ENCODE data around the gene GPHA2. TPM values are rescaled to one million over a fixed set of nuclear protein-coding genes. Genes with fewer than 3 reads are reported as not detected.

The GPHA2 gene
- total RNA-seq, 4 donors from 2014 or later, result not detected

DNA sequence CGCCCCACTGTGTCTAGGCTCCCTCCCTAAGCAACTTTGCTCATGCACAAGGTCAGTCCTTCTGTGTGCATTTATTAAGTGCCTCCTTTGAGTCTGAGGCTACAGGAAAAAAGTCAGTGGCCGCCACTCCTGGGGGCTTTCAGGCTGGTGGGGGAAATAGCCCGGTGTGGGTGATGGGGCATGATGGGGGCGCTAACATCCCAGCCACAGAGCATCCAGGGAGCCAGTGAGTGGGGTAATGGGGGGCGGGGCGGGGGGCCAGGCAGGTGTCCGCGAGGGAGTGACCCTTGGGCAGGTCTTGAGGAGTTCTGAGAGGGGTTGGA, 47.3 kb downstream of the GPHA2 start:
- H3K36me3 ChIP-seq, result no peaks in the 10 kb centered on the region
- 35% methylated on average over 4 of the region's 8 CpGs for WGBS
- DNase-seq (ENCODE audit: extremely low spot score), result no peak
- peaks cover 19 to 26% (median 21%) of the 10 kb centered on the region in 4 donors for H3K4me1 ChIP-seq
- no peaks in the 10 kb centered on the region for H3K27me3 ChIP-seq
- H3K4me3 ChIP-seq, result peak overlapping the region; percentile 31 to 41 (median 36)
- TF ChIP-seq, protein P1, sequence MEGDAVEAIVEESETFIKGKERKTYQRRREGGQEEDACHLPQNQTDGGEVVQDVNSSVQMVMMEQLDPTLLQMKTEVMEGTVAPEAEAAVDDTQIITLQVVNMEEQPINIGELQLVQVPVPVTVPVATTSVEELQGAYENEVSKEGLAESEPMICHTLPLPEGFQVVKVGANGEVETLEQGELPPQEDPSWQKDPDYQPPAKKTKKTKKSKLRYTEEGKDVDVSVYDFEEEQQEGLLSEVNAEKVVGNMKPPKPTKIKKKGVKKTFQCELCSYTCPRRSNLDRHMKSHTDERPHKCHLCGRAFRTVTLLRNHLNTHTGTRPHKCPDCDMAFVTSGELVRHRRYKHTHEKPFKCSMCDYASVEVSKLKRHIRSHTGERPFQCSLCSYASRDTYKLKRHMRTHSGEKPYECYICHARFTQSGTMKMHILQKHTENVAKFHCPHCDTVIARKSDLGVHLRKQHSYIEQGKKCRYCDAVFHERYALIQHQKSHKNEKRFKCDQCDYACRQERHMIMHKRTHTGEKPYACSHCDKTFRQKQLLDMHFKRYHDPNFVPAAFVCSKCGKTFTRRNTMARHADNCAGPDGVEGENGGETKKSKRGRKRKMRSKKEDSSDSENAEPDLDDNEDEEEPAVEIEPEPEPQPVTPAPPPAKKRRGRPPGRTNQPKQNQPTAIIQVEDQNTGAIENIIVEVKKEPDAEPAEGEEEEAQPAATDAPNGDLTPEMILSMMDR (IDR thresholded peaks at IDR 0.05), result no peak
- TF ChIP-seq POLR2AphosphoS5 (IDR thresholded peaks at IDR 0.05) (no peak), POLR2A (IDR thresholded peaks at IDR 0.05; ENCODE audit: low read depth) (no peak)
- H3K9me3 ChIP-seq, result no peaks in the 10 kb centered on the region
- peak overlapping the region in 2 of 4 donors; percentile 71 to 74 for H3K27ac ChIP-seq (replicated peaks in 1 of 4)
- intact Hi-C loops (cut with DNase I), result no loop called here

DNA sequence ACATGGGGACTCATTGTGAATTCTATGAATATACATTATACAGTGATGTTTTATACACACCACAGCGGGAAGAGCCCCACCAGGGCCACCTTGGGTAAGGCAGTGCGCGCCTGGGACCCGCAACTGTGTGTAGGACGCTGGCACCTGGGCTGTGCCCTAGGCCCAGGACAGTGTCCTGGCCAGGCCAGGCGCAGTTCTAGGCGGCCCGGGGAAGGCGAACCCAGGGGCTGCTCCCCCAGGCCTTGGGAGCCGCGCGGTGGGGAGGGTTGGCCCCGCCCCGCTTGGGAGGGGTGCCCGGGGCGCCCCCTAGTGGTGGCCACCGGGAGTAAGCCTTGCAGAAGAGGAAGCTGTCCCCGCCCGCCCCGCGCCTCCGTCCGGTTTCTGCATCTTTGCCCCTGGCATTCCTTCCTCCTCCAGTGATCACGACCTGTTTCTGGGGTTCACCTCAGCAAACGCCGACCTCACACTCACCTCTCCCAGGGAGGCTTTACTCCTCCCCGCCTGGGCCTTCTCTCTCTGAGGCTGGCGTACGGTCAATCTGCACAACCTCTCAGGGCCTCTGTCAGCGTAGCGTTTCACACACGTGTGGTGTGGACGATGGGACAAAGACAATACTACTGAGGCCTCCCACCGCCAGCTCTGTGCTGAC, 47.8 kb downstream of the GPHA2 start:
- H3K36me3 ChIP-seq, result no peaks in the 10 kb centered on the region
- TF ChIP-seq, protein P1 (IDR thresholded peaks at IDR 0.05), result peak in 2 of 3 experiments; percentile 95 to 97
- TF ChIP-seq POLR2AphosphoS5 (IDR thresholded peaks at IDR 0.05) (peak; percentile 31 to 50), EP300 (IDR thresholded peaks at IDR 0.05) (no peak), POLR2A (IDR thresholded peaks at IDR 0.05; ENCODE audit: low read depth) (no peak)
- 16% methylated on average over 19 of the region's 34 CpGs for WGBS
- peak overlapping the region; percentile 71 to 79 (median 74) for H3K27ac ChIP-seq (replicated peaks in 1 of 4)
- DNase-seq (ENCODE audit: extremely low spot score), result no peak
- H3K27me3 ChIP-seq, result no peaks in the 10 kb centered on the region
- peak overlapping the region; percentile 31 to 41 (median 36) for H3K4me3 ChIP-seq
- intact Hi-C loops (cut with DNase I), result no loop called here
- H3K4me1 ChIP-seq, result peaks cover 18 to 22% (median 19%) of the 10 kb centered on the region in 4 donors
- no peaks in the 10 kb centered on the region for H3K9me3 ChIP-seq

DNA sequence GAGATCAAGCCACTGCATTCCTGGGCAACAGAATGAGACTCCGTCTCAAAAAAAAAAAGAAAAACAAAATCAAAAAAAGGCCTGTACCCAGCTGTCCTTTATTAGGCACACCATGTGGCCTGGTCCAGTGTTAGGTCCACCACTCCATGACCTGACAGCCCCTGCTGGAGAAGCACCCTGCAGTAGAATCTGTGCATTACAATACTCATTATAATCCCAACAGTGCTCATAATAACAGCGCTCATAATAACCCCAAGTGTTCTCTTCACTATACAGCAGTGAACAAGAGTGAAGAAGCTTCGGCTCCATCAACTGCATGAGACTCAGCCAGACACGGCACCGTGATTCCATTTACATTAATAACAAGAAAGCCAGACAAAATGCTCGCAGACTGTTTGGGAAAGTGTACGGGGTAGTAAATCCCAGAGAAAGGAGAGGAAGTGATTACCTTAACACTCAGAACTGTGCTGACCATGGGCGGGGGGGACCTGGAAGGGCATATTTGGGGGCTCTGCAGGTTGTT, 48.4 kb downstream of the GPHA2 start:
- Histone ChIP-seq H3K27ac (replicated peaks in 1 of 4) (peak overlapping the region; percentile 71 to 79 (median 74)), H3K36me3 (no peaks in the 10 kb centered on the region), H3K4me3 (peak overlapping the region; percentile 31 to 41 (median 36)), H3K9me3 (no peaks in the 10 kb centered on the region), H3K27me3 (no peaks in the 10 kb centered on the region), H3K4me1 (peaks cover 16 to 23% (median 17%) of the 10 kb centered on the region in 4 donors)
- TF ChIP-seq POLR2A (IDR thresholded peaks at IDR 0.05; ENCODE audit: low read depth), result no peak
- TF ChIP-seq, protein P1 (IDR thresholded peaks at IDR 0.05), result no peak
- no peak for DNase-seq (ENCODE audit: extremely low spot score)
- intact Hi-C loops (cut with DNase I), result no loop called here
- 65% methylated on average over 8 of the region's 8 CpGs for WGBS

DNA sequence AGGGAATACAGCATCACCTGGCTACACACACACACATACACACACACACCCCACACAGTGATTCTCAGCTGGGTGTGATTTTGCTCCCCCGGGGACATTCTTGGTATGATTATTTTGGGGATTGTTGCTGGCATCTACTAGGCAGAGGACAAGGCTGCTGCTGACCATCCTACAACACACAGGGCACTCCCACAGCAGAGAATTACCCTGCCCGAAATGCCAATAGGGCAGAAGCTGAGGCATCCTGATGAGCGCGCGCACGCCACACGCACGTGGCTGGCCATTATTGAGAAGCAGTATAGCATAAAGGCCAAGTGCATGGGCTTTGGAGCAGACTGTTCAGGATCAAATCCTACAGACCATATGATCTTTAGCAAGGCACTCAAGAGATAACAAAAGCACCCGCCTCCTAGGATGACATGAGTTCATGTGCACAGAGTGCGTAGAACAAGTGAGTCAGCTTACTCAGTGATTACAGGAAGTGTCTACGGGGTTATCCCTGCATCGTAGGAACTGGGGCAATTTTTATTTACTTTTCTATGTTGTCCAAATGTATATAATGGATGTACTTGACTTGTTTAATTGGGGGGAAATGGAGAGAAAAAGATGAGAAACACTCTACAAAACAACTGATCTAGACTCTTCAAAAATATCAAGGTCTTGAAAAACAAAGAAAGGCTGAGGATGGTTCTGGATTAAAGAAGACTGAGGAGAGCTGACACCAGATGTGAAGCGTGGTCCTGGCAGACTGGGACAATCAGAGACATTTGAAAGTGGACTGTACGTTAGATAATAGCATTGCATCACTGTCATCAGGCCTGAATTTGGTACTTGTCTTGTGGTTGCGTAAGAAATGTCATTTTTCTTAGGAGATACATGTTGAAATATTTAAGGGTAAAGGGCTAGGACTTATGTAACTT, 50.1 kb downstream of the GPHA2 start:
- no peak for TF ChIP-seq EP300 (IDR thresholded peaks at IDR 0.05)
- TF ChIP-seq, protein P1 (IDR thresholded peaks at IDR 0.05), result no peak
- TF ChIP-seq POLR2A (IDR thresholded peaks at IDR 0.05; ENCODE audit: low read depth), result no peak
- no peak for TF ChIP-seq POLR2AphosphoS5 (IDR thresholded peaks at IDR 0.05)
- intact Hi-C loops (cut with DNase I), result no loop called here
- DNase-seq (ENCODE audit: extremely low spot score), result no peak
- H3K27me3 ChIP-seq, result no peaks in the 10 kb centered on the region
- WGBS, result 80% methylated on average over 9 of the region's 15 CpGs
- H3K9me3 ChIP-seq, result no peaks in the 10 kb centered on the region
- no peak overlapping the region for H3K4me3 ChIP-seq
- no peaks in the 10 kb centered on the region for H3K36me3 ChIP-seq
- no peak overlapping the region for H3K27ac ChIP-seq (replicated peaks in 1 of 4)
- peaks cover 16 to 32% (median 18%) of the 10 kb centered on the region in 4 donors for H3K4me1 ChIP-seq

Small RNA genes lying within 50 kb of the gene (small RNA-seq; reads per million reads assigned to genes)
- gene MIR6749 (0 to 0.37 (median 0) reads per million in 3 donors), gene MIR6750 (0 reads per million in 3 donors)

Other genes with a start within 250 kb of the GPHA2 start
- 10 to 100 TPM in 1 of 4 donors, 1 to 10 TPM in 3; 2.1 to 12.9 (median 4.3) TPM for gene NRXN2, start 212.7 kb downstream of the GPHA2 start, total RNA-seq
- gene RASGRP2, start 191.8 kb downstream of the GPHA2 start, total RNA-seq, result 10 to 100 TPM; 32.8 to 72.8 (median 34.9) TPM
- 10 to 100 TPM; 18.4 to 57.2 (median 26.3) TPM for gene PYGM, start 175.9 kb downstream of the GPHA2 start, total RNA-seq
- 100 to 1,000 TPM; 199 to 285 (median 234) TPM for gene SF1, start 157.4 kb downstream of the GPHA2 start, total RNA-seq
- 10 to 100 TPM; 11.1 to 25.0 (median 17.1) TPM for gene MAP4K2, start 132.7 kb downstream of the GPHA2 start, total RNA-seq
- 10 to 100 TPM; 10.4 to 18.7 (median 11.5) TPM for gene MEN1, start 125.3 kb downstream of the GPHA2 start, total RNA-seq
- gene CDC42BPG, start 91.2 kb downstream of the GPHA2 start, total RNA-seq, result under 1 TPM in 3 of 4 donors, not detected in 1; 0.33 to 0.46 (median 0.39) TPM
- 100 to 1,000 TPM in 2 of 4 donors, 10 to 100 TPM in 2; 57.0 to 193 (median 104) TPM for gene EHD1, start 57.3 kb downstream of the GPHA2 start, total RNA-seq
- 10 to 100 TPM; 19.9 to 28.7 (median 26.1) TPM for gene ATG2A, start 18.7 kb downstream of the GPHA2 start, total RNA-seq
- gene PPP2R5B, start 11.2 kb downstream of the GPHA2 start, total RNA-seq, result 10 to 100 TPM; 24.1 to 38.8 (median 29.0) TPM
- gene MAJIN, start 36.2 kb upstream of the GPHA2 start, total RNA-seq, result not detected
- gene BATF2, start 61.1 kb upstream of the GPHA2 start, total RNA-seq, result 1 to 10 TPM in 3 of 4 donors, under 1 TPM in 1; 0.42 to 5.1 (median 3.1) TPM
- gene ARL2, start 78.3 kb upstream of the GPHA2 start, total RNA-seq, result 100 to 1,000 TPM; 150 to 189 (median 172) TPM
- gene SNX15, start 91.5 kb upstream of the GPHA2 start, total RNA-seq, result 10 to 100 TPM; 21.2 to 57.1 (median 33.1) TPM
- gene SAC3D1, start 105.3 kb upstream of the GPHA2 start, total RNA-seq, result 10 to 100 TPM in 3 of 4 donors, 1 to 10 TPM in 1; 9.6 to 21.8 (median 13.1) TPM
- 10 to 100 TPM; 22.8 to 43.7 (median 31.0) TPM for gene NAALADL1, start 122.7 kb upstream of the GPHA2 start, total RNA-seq
- gene CDCA5, start 148.1 kb upstream of the GPHA2 start, total RNA-seq, result 1 to 10 TPM in 1 of 4 donors, under 1 TPM in 3; 0.33 to 1.1 (median 0.38) TPM
- gene ZFPL1, start 148.3 kb upstream of the GPHA2 start, total RNA-seq, result 10 to 100 TPM; 24.1 to 50.7 (median 43.7) TPM
- gene VPS51, start 160.3 kb upstream of the GPHA2 start, total RNA-seq, result 100 to 1,000 TPM; 185 to 414 (median 237) TPM
- gene TM7SF2, start 176.0 kb upstream of the GPHA2 start, total RNA-seq, result 10 to 100 TPM in 3 of 4 donors, 1 to 10 TPM in 1; 8.8 to 17.2 (median 12.1) TPM
- gene ZNHIT2, start 181.8 kb upstream of the GPHA2 start, total RNA-seq, result 10 to 100 TPM in 3 of 4 donors, 1 to 10 TPM in 1; 7.5 to 24.4 (median 18.0) TPM
- 1,000 to 10,000 TPM in 1 of 4 donors, 100 to 1,000 TPM in 3; 465 to 1,081 (median 716) TPM for gene FAU, start 186.2 kb upstream of the GPHA2 start, total RNA-seq
- gene MRPL49, start 186.4 kb upstream of the GPHA2 start, total RNA-seq, result 100 to 1,000 TPM in 2 of 4 donors, 10 to 100 TPM in 2; 76.2 to 113 (median 91.5) TPM
- 10 to 100 TPM; 24.1 to 39.5 (median 27.5) TPM for gene SYVN1, start 198.6 kb upstream of the GPHA2 start, total RNA-seq
- not detected for gene SPDYC, start 234.3 kb upstream of the GPHA2 start, total RNA-seq
- gene CAPN1, start 246.0 kb upstream of the GPHA2 start, total RNA-seq, result 100 to 1,000 TPM in 3 of 4 donors, 10 to 100 TPM in 1; 95.9 to 246 (median 167) TPM

All from esophagus muscularis mucosa (tissue), 4 donors.